ENCODE measurements around the gene DOC2A.
"Not testable (repeated sequence)": the region's sequence is repeated elsewhere in the genome, so short reads cannot be mapped to it uniquely, and the experiment has no call there.

Gene DOC2A

GRCh38 chr16:29975811-29976511 is 34.9 kb downstream of the DOC2A start:
- in situ Hi-C loops (cut with MboI; ENCODE audit: low sequenced_read_pairs), result no loop called here

GRCh38 chr16:29975134-29975538 is 35.7 kb downstream of the DOC2A start:
- in situ Hi-C loops (cut with MboI; ENCODE audit: low sequenced_read_pairs), result no loop called here

GRCh38 chr16:29974291-29975133 is 36.3 kb downstream of the DOC2A start:
- in situ Hi-C loops (cut with MboI; ENCODE audit: low sequenced_read_pairs), result no loop called here

- in situ Hi-C loops (cut with MboI; ENCODE audit: low sequenced_read_pairs), result no loop called here
Measured at GRCh38 chr16:29973384-29974246, 37.2 kb downstream of the DOC2A start, which contains the start of gene TAOK2. TSS of gene TAOK2 (plus strand) at chr16:29973868. CDS start at chr16:29977773, 3,905 bp downstream.

GRCh38 chr16:29972992-29973383 is 37.8 kb downstream of the DOC2A start:
- in situ Hi-C loops (cut with MboI; ENCODE audit: low sequenced_read_pairs), result no loop called here

GRCh38 chr16:29972500-29972899 is 38.3 kb downstream of the DOC2A start:
- in situ Hi-C loops (cut with MboI; ENCODE audit: low sequenced_read_pairs), result no loop called here

- in situ Hi-C loops (cut with MboI; ENCODE audit: low sequenced_read_pairs), result no loop called here
Measured at GRCh38 chr16:29971304-29971703, 39.5 kb downstream of the DOC2A start.

- in situ Hi-C loops (cut with MboI; ENCODE audit: low sequenced_read_pairs), result no loop called here
Measured at GRCh38 chr16:29968205-29968604, 42.6 kb downstream of the DOC2A start.

GRCh38 chr16:29963021-29963743 is 47.6 kb downstream of the DOC2A start:
- in situ Hi-C loops (cut with MboI; ENCODE audit: low sequenced_read_pairs), result no loop called here

- in situ Hi-C loops (cut with MboI; ENCODE audit: low sequenced_read_pairs), result no loop called here
Measured at GRCh38 chr16:29962344-29962994, 48.4 kb downstream of the DOC2A start.

GRCh38 chr16:29961479-29962343 is 49.1 kb downstream of the DOC2A start, which contains the start of gene TMEM219:
TSS of gene TMEM219 (plus strand) at chr16:29962079. CDS start at chr16:29963144, 1,065 bp downstream.
- in situ Hi-C loops (cut with MboI; ENCODE audit: low sequenced_read_pairs), result no loop called here

GRCh38 chr16:29961127-29961478 is 49.7 kb downstream of the DOC2A start:
- in situ Hi-C loops (cut with MboI; ENCODE audit: low sequenced_read_pairs), result no loop called here

- in situ Hi-C loops (cut with MboI; ENCODE audit: low sequenced_read_pairs), result not testable (repeated sequence)
Measured at GRCh38 chr16:29959821-29960220, 51.0 kb downstream of the DOC2A start.

- in situ Hi-C loops (cut with MboI; ENCODE audit: low sequenced_read_pairs), result no loop called here
Measured at GRCh38 chr16:29959293-29959692, 51.5 kb downstream of the DOC2A start.

- in situ Hi-C loops (cut with MboI; ENCODE audit: low sequenced_read_pairs), result no loop called here
Measured at GRCh38 chr16:29958756-29959155, 52.1 kb downstream of the DOC2A start.
